ENCODE results near the gene PKNOX2.

- TF ChIP-seq CTCF (IDR thresholded peaks at IDR 0.05; ENCODE audit: low read depth, low read length) (no peak), EZH2phosphoT487 (IDR thresholded peaks at IDR 0.05; ENCODE audit: low read depth) (no peak)
Measured at GRCh38 chr11:125251956-125252355, 87.4 kb downstream of the PKNOX2 start.
